Measurements from ENCODE around the gene ZNF296. TPM values are rescaled to one million over a fixed set of nuclear protein-coding genes. Genes with fewer than 3 reads are reported as not detected.

Gene ZNF296
- total RNA-seq, 1 experiment from 2014 or later = 9.2 TPM

DNA sequence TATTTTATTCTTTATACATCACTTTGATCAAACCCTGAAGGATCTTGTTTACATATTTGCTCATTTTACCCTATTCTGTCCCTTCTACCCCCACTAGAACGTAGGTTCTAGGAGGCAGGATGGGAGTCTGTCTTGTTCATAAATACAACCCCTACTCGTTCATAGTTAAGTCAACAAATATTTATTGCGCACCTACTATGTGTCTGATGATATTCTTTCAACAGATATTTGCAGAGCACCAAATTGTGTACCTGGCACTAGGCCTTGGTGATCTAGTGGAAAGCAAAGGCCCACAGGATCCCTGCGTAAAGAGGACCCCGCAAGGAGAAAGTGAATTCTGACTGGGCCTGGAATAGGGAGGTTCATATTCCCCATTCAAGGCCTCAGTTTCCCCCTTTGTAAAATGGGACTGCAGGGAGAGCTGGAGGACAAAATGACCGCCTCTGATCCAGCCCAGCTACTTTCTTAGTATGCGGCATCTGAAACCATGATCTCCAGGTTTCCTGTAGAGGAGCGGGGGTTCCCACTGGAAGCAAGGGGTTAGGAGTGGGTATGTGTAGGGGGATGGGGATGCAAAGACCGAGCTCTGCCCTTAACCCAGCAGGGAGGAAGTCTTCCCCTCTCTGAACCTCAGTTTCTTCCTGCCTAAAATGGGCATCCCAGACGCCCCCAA lies 2.2 kb upstream of the ZNF296 start:
- Histone ChIP-seq H3K9ac (ENCODE audit: low read length) (peak overlapping the region; percentile 98), H3K9me3 (ENCODE audit: control insufficient read depth in 1 of 2, insufficient read depth in 1 of 2, low read depth in 1 of 2, low read length in 2 of 2) (no peaks in the 10 kb centered on the region), H3K4me2 (ENCODE audit: low read length) (peak overlapping the region; percentile 91), H3K79me2 (ENCODE audit: insufficient read depth, low read length) (peaks cover 66% of the 10 kb centered on the region), H3K4me3 (replicated peaks in 1 of 2; ENCODE audit: low read depth in 1 of 2, low read length in 2 of 2) (peak overlapping the region; percentile 99), H2AFZ (ENCODE audit: low read depth, low read length, poor library complexity, severe bottlenecking) (no peak overlapping the region), H3K27ac (ENCODE audit: low read depth, low read length) (peak overlapping the region; percentile 73), H3K9me2 (ENCODE audit: insufficient read depth) (no peaks in the 10 kb centered on the region), H3K4me1 (ENCODE audit: control insufficient read depth in 1 of 2, insufficient read depth in 2 of 2, low read length in 2 of 2) (peaks cover 31 to 45% of the 10 kb centered on the region in 2 experiments), H3K36me3 (ENCODE audit: control insufficient read depth in 1 of 2, insufficient read depth in 2 of 2, low read length in 2 of 2) (peaks cover 2 to 15% of the 10 kb centered on the region in 2 experiments; a peak in 2 of 4 replicates), H4K20me1 (ENCODE audit: insufficient read depth) (no peaks in the 10 kb centered on the region), H3K27me3 (ENCODE audit: insufficient read depth, low read length) (no peaks in the 10 kb centered on the region)
- ChIA-PET POLR2A (interaction anchor here (1.0 to 2.9 kb wide), 2 partner anchors 9 to 14 kb away, joined by 3 to 10 read pairs; partner anchors contain the start of gene PPP1R37), RAD21 (ENCODE audit: low non-redundant PET in 1 of 2, low total read pairs in 2 of 2, uncharacterized antibody in 2 of 2, unreplicated experiment in 2 of 2) (no interaction called here), CTCF (no interaction called here)
- DNase-seq (ENCODE audit: low read depth, low spot score) (no peak), ATAC-seq (peak; percentile 4)
- intact Hi-C loops (cut with micrococcal nuclease) = loop anchor here (5.0 kb wide), 1 partner anchor 259 kb away; no protein-coding TSS in a partner anchor
- no peak for TF ChIP-seq SRF (IDR thresholded peaks at IDR 0.05; ENCODE audit: low read depth)
- peak; percentile 23 for TF ChIP-seq POLR2A (IDR thresholded peaks at IDR 0.05; ENCODE audit: borderline replicate concordance, extremely low read depth, insufficient read depth, insufficient read length)
- BruUV-seq (replicated peaks) = no TSS peak

DNA sequence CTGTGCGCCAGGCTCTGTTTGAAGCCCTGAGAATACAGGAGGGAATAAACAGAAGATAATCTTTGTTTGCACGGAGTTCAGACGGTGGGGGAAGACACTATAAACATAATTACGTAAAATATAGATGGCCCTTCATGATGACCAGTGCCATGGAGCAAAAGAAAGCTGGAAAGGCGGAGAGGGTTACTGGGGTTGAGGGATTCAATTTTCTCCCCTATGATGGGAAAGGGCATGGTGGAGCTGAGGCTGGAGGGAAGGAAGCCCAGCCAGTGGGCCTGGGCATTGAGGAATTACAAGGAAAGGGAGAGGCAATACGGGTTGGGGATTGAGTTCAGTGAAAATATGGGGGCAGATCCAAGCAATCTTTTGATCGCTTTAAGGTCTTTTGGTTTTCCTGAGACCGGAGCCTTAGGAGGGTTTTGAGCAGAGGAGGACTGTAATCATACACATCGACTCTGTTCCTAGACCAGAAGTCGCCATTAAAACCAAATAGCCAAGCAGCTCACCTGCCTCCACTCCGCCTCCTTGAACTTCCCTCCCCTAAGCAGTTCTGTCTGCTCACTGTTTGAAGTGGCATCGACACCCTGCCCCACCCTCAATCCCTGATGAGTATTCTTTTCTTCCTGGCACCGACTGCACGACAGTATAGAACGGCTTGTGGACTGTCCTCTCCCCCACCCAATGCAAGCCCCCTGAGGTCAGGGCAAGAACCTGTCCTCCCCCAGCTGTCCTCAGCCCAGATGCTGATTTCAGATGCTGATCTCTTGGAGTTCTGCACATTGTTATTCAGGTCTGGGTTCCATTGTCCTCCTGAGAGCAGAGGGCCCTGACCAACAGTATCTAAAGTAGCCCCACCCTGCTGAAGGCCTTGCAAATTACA lies 813 bp upstream of the ZNF296 start:
- BruUV-seq (replicated peaks) = no TSS peak
- ATAC-seq = no peak
- TF ChIP-seq, protein P1, sequence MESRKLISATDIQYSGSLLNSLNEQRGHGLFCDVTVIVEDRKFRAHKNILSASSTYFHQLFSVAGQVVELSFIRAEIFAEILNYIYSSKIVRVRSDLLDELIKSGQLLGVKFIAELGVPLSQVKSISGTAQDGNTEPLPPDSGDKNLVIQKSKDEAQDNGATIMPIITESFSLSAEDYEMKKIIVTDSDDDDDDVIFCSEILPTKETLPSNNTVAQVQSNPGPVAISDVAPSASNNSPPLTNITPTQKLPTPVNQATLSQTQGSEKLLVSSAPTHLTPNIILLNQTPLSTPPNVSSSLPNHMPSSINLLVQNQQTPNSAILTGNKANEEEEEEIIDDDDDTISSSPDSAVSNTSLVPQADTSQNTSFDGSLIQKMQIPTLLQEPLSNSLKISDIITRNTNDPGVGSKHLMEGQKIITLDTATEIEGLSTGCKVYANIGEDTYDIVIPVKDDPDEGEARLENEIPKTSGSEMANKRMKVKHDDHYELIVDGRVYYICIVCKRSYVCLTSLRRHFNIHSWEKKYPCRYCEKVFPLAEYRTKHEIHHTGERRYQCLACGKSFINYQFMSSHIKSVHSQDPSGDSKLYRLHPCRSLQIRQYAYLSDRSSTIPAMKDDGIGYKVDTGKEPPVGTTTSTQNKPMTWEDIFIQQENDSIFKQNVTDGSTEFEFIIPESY (IDR thresholded peaks at IDR 0.05; ENCODE audit: extremely low read depth, insufficient replicate concordance, low read length) = no peak
- TF ChIP-seq ELF1 (IDR thresholded peaks at IDR 0.05; ENCODE audit: borderline replicate concordance, low read depth) (no peak), JUND (IDR thresholded peaks at IDR 0.05) (no peak), CEBPB (IDR thresholded peaks at IDR 0.05; ENCODE audit: low read depth) (no peak), EZH2phosphoT487 (IDR thresholded peaks at IDR 0.05; ENCODE audit: borderline replicate concordance) (no peak)
- TF ChIP-seq, protein P2, sequence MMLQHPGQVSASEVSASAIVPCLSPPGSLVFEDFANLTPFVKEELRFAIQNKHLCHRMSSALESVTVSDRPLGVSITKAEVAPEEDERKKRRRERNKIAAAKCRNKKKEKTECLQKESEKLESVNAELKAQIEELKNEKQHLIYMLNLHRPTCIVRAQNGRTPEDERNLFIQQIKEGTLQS (IDR thresholded peaks at IDR 0.05) = no peak
- TF ChIP-seq, protein P3, sequence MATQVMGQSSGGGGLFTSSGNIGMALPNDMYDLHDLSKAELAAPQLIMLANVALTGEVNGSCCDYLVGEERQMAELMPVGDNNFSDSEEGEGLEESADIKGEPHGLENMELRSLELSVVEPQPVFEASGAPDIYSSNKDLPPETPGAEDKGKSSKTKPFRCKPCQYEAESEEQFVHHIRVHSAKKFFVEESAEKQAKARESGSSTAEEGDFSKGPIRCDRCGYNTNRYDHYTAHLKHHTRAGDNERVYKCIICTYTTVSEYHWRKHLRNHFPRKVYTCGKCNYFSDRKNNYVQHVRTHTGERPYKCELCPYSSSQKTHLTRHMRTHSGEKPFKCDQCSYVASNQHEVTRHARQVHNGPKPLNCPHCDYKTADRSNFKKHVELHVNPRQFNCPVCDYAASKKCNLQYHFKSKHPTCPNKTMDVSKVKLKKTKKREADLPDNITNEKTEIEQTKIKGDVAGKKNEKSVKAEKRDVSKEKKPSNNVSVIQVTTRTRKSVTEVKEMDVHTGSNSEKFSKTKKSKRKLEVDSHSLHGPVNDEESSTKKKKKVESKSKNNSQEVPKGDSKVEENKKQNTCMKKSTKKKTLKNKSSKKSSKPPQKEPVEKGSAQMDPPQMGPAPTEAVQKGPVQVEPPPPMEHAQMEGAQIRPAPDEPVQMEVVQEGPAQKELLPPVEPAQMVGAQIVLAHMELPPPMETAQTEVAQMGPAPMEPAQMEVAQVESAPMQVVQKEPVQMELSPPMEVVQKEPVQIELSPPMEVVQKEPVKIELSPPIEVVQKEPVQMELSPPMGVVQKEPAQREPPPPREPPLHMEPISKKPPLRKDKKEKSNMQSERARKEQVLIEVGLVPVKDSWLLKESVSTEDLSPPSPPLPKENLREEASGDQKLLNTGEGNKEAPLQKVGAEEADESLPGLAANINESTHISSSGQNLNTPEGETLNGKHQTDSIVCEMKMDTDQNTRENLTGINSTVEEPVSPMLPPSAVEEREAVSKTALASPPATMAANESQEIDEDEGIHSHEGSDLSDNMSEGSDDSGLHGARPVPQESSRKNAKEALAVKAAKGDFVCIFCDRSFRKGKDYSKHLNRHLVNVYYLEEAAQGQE (IDR thresholded peaks at IDR 0.05; ENCODE audit: low read depth) = no peak
- TF ChIP-seq, protein P4, sequence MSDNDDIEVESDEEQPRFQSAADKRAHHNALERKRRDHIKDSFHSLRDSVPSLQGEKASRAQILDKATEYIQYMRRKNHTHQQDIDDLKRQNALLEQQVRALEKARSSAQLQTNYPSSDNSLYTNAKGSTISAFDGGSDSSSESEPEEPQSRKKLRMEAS (IDR thresholded peaks at IDR 0.05) = no peak

More for the DNA sequence above, 813 bp upstream of the ZNF296 start:
- H3K4me1 ChIP-seq (ENCODE audit: control insufficient read depth in 1 of 2, insufficient read depth in 2 of 2, low read length in 2 of 2) = peaks cover 31 to 45% of the 10 kb centered on the region in 2 experiments
- peak overlapping the region; percentile 94 for H3K4me2 ChIP-seq (ENCODE audit: low read length)
- peak overlapping the region; percentile 87 to 93 for H3K4me3 ChIP-seq (replicated peaks in 1 of 2; ENCODE audit: low read depth in 1 of 2, low read length in 2 of 2)
- peaks cover 0 to 6% of the 10 kb centered on the region in 2 experiments; a peak in 1 of 4 replicates for H3K36me3 ChIP-seq (ENCODE audit: control insufficient read depth in 1 of 2, insufficient read depth in 2 of 2, low read length in 2 of 2)
- H3K9me2 ChIP-seq (ENCODE audit: insufficient read depth) = no peaks in the 10 kb centered on the region
- DNase-seq (ENCODE audit: low read depth, low spot score) = no peak
- peaks cover 53% of the 10 kb centered on the region for H3K79me2 ChIP-seq (ENCODE audit: insufficient read depth, low read length)
- peak overlapping the region; percentile 95 for H3K9ac ChIP-seq (ENCODE audit: low read length)
- peak overlapping the region; percentile 83 for H3K27ac ChIP-seq (ENCODE audit: low read depth, low read length)
- H4K20me1 ChIP-seq (ENCODE audit: insufficient read depth) = no peaks in the 10 kb centered on the region
- H3K9me3 ChIP-seq (ENCODE audit: control insufficient read depth in 1 of 2, insufficient read depth in 1 of 2, low read depth in 1 of 2, low read length in 2 of 2) = no peaks in the 10 kb centered on the region
- ChIA-PET CTCF (interaction anchor here (1.3 to 1.7 kb wide), 2 partner anchors 15 to 17 kb away, joined by 3 to 5 read pairs; no protein-coding TSS in a partner anchor), RAD21 (ENCODE audit: low non-redundant PET in 1 of 2, low total read pairs in 2 of 2, uncharacterized antibody in 2 of 2, unreplicated experiment in 2 of 2) (no interaction called here), POLR2A (interaction anchor here (0.9 kb wide), 1 partner anchor 14 kb away, joined by 3 read pairs; no protein-coding TSS in a partner anchor)
- H2AFZ ChIP-seq (ENCODE audit: low read depth, low read length, poor library complexity, severe bottlenecking) = peak overlapping the region; percentile 77
- no peaks in the 10 kb centered on the region for H3K27me3 ChIP-seq (ENCODE audit: insufficient read depth, low read length)
- intact Hi-C loops (cut with micrococcal nuclease) = loop anchor here (5.0 kb wide), 1 partner anchor 260 kb away; no protein-coding TSS in a partner anchor

Measured in HCT116 (cell line).